GM08714 (cell line): ENCODE measurements around the gene LRRC75B.

Source experiments
- H3K4me3 ChIP-seq: fragments of 200-500 bp; sonication (Bioruptor generic); 2 replicates; pipeline ENCODE4 v1.5.1; 2014; ENCODE audit warnings: mild to moderate bottlenecking, low read length, inconsistent platforms
- ZNF274 ChIP-seq: IDR thresholded peaks from 2 replicates; pipeline ENCODE4 v1.6.1; 2012; ENCODE audit warnings: mild to moderate bottlenecking, low read depth, low read length

Gene LRRC75B

DNA sequence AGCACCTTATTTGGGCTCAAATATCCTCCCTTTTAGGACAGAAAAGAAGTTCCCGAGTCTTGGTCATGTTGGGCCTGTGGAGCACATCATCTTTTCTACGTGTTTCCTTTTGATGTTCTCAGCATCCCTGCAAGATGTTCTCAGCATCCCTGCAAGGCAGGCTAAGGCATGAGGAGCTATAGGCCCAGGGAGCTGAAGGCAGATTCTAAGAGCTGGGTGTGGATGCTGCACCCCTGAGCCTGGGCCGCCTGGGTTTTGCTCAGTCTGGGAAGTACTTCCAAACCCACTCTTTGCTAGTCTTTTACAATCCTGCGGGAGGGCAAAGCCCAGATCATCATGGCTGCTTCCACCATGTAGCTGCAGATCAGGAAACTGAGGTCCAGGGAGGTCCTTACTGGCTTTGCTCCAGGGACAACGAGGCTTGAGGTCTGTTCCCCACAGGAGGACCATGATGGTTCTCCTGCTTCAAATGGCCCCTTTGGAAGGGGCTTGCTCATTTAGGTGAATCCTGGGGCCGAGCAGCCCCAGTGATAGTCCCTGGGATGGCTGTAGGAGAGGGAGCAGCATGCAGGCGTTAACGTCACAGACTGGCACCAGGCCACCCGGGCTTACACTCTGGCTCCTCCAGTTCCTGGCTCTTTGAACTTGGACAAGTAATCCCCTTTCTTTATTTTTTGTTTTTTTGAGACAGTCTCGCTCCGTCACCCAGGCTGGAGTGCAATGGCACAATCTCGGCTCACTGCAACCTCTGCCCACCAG, 10.6 kb downstream of the LRRC75B start:
- TF ChIP-seq ZNF274 = no peak
- no peak overlapping the region for H3K4me3 ChIP-seq

GRCh38 chr22:24580276-24580675, 12.6 kb downstream of the LRRC75B start:
- H3K4me3 ChIP-seq = no peak overlapping the region
- no peak for TF ChIP-seq ZNF274

DNA sequence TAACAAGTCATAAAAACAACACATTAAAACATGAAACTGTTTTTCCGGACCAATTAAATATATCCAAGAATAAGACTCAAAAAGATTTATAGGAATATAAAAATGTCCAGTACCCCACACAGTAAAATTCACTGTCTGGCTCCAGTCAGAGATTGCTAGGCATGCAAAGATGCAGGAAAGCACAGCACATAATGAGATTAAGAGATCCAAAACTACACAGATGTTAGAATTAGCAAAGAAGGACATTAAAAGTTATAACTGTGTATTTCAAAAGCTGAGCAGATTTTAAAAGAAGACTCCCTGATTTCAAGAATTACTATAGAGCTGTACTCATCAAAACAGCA, 13.6 kb downstream of the LRRC75B start:
- H3K4me3 ChIP-seq = no peak overlapping the region
- TF ChIP-seq ZNF274 = no peak

GRCh38 chr22:24578355-24579257, 14.3 kb downstream of the LRRC75B start:
- H3K4me3 ChIP-seq = no peak overlapping the region
- TF ChIP-seq ZNF274 = no peak

DNA sequence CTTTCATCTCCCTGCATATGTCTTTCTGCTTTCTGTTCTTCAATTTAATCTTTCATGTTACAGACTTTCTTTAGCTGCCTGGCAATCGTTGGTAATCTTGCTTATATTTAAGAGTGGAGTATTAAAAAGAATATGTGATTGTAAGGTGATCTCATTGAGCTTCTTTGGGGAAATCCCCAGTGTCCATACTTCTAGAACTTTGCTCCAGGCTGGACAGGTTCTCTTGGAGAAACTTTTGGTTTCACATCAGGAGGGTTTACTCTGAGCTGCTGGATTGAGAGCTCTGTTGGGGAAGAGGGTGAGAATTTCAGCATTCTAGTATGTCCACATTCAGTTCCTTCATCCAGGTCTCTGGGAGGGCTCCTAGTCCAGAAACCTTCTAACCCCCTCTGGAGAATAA, 16.1 kb downstream of the LRRC75B start:
- no peak for TF ChIP-seq ZNF274
- no peak overlapping the region for H3K4me3 ChIP-seq

DNA sequence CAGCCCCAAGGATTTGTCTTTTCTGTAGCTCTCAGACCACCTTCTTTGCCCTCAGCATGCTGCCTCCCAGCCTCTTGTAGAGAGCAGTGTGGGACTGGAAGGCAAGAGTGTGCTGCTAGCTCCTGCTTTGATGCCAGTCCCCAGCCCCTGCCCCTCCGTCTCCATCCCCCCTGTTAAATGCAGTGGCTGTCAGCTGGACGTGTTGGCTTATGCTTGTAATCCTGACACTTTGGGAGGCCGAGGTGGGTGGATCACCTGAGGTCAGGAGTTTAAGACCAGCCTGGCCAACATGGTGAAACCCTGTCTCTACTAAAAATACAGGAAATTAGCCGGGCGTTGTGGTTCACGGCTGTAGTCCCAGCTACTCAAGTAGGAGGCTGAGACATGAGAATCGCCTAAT, 21.6 kb downstream of the LRRC75B start:
- no peak overlapping the region for H3K4me3 ChIP-seq
- TF ChIP-seq ZNF274 = no peak

- no peak overlapping the region for H3K4me3 ChIP-seq
- TF ChIP-seq ZNF274 = no peak
These were observed 25.2 kb downstream of the LRRC75B start for GRCh38 chr22:24567668-24568067.

GRCh38 chr22:24566899-24567511, 25.9 kb downstream of the LRRC75B start:
- no peak for TF ChIP-seq ZNF274
- H3K4me3 ChIP-seq = no peak overlapping the region

DNA sequence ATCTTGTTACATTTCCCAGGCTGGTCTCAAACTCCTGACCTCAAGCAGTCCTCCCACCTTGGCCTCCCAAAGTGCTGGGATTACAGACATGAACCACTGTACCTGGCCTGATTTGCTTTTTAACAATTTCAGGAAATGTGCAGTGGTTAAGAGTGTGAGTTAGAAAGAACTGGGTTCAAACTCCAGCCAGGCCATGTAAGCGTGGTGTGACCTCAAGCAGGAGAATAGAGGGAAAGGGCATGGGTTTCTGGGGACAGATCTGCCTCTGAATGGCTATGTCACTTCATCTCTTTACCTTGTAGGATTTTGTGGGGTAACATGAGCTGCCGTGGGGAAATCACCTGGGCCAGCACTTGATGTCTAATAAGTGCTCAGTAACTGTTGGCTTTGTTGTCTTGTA, 27.8 kb downstream of the LRRC75B start:
- H3K4me3 ChIP-seq = no peak overlapping the region
- TF ChIP-seq ZNF274 = no peak

DNA sequence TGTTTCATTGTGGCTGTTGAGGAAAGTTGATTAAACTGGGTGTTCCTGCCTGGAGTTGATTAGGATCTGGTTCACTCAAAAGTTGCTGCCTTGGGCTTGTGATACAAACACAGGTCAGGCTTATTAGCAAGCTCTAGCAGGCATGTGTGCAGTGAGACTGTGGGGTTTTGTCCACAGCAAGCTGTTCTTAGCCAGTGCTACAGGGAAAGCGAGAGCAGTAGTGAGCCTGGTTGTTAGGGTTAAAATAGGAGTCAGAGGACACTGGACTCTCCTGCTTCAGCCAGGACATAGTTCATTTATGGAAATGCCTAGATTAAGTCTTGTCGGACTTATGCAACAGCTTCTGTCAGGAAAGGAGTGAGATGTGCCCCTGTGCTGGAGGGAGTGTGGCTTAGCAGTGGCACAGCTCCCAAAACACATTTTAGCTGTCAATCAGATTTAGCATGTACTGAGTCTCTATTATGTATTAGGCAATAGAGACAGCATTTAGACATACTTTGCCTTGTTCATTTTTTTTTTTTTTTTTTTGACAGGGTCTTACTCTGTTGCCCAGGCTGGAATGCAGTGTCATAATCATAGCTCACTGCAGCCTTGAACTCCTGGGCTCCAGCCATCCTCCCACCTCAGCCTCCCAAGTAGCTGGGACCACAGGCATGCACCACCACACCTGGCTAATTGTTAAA, 28.4 kb downstream of the LRRC75B start:
- TF ChIP-seq ZNF274 = no peak
- no peak overlapping the region for H3K4me3 ChIP-seq

DNA sequence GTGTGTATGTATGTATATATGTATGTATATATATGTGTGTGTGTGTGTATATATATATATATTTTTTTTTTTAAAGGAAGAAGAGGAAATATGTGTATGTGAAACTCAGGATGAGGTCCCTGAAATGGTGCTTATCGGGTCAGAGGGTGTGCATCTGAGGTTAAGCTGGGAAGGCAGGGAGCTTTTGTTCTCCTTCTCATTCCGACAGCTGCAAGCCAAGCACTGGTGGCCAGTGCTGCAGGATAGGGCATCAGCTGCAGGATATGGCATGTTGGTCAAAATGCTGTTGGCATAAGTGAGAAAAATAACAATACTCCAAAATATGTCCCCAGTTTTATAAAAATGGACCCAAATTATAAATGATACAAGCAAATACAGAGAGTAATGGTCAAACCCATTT, 29.6 kb downstream of the LRRC75B start:
- no peak overlapping the region for H3K4me3 ChIP-seq
- no peak for TF ChIP-seq ZNF274

DNA sequence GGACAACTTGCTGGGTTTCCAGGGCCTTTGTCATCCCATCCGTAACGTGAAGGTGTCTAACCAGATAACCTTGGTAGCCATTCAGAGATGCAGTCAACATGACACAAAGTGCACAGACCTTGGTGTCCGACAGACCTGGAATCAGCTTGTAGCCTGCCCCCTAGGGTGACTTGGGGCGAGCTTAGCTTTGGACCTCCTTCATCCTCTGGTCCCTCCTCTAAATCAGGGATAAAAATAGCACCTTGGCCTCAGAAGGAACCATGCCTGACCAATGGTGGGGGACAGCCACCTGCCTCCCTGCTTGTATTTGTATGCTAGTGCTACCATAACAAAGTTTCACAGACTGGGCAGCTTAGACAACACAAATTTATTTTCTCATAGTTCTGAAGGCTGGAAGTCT, 33.4 kb downstream of the LRRC75B start:
- H3K4me3 ChIP-seq = no peak overlapping the region; the same call in 1 of the 2 replicates
- TF ChIP-seq ZNF274 = no peak

DNA sequence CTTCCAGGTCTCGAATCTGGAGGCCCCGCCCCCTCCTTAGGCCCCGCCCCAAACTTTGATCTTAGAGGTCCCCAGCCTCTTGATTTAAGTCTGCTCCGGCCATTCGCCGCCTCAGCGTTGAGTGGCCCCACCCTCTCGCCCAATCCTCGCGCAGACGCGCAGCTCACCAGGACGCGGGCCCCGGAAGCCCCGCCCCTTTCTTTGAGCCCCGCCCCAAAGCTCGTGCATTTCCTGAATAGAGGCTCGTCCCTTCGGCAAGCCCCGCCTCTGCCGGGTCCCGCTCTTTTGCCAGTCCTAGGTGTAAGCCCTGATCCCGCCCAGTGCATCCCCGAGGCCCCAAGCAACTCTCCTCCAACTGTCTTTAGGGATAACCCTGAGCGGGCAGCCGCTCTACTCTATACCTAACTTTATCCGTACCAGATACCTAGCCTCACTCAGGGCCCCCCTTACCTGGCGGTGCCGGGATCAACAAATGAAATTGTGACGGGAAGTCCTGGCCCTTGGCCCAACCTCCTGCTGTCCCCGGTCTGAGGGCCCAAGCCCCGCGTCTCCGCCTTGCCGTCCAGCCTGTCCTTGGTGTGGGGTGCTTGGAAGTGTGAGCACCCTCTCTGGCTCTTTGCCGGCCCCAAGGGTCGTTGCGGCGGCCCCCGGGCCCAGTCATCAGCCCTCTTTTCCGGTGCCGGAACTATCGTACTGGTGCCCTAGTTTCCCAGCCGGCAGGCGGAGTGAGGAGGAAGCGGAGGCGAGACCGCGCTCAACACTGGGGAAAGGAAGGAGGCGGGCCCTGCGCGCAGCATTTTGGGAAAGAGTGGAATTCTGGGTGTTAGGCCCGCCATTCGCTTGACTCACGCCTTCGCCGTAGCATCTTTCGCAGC, 37.5 kb downstream of the LRRC75B start, which contains the start of gene SNRPD3:
Gene SNRPD3, plus strand, starts transcription at position 835 of the 875 bp plus-strand sequence. CDS start 1,676 bp downstream, outside the sequence.
- TF ChIP-seq ZNF274 = no peak
- peak within 1 kb of the TSS; percentile 89 for H3K4me3 ChIP-seq
